ENCODE measurements around the gene NEK9. TPM values are rescaled to one million over a fixed set of nuclear protein-coding genes. Genes with fewer than 3 reads are reported as not detected.

The NEK9 gene
- total and polyA plus RNA-seq, 10 of the 15 experiments (the other 5 are each of a cell fraction or from before 2014, with no cell fraction given): 6.0 to 78.8 (median 44.7) TPM

- TF ChIP-seq RCOR1 (conservative IDR thresholded peaks at IDR 0.05; ENCODE audit: low read depth, low read length): 0 out of 2 replicates have a peak, but pooled peaks have one; percentile 15
- peak; percentile 69 for TF ChIP-seq HCFC1 (IDR thresholded peaks at IDR 0.05; ENCODE audit: low read length)
- no peak for TF ChIP-seq TARDBP (IDR thresholded peaks at IDR 0.05; ENCODE audit: borderline replicate concordance)
- TF ChIP-seq, protein P1, sequence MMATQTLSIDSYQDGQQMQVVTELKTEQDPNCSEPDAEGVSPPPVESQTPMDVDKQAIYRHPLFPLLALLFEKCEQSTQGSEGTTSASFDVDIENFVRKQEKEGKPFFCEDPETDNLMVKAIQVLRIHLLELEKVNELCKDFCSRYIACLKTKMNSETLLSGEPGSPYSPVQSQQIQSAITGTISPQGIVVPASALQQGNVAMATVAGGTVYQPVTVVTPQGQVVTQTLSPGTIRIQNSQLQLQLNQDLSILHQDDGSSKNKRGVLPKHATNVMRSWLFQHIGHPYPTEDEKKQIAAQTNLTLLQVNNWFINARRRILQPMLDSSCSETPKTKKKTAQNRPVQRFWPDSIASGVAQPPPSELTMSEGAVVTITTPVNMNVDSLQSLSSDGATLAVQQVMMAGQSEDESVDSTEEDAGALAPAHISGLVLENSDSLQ (IDR thresholded peaks at IDR 0.05): peak; percentile 35; the same call in 1 of the 2 replicates
- peak; percentile 90 for TF ChIP-seq POLR2AphosphoS5 (IDR thresholded peaks at IDR 0.05; ENCODE audit: low read length)
- no peak for TF ChIP-seq NFYB (IDR thresholded peaks at IDR 0.05; ENCODE audit: insufficient read depth, low read depth, low read length)
- TF ChIP-seq, protein P2, sequence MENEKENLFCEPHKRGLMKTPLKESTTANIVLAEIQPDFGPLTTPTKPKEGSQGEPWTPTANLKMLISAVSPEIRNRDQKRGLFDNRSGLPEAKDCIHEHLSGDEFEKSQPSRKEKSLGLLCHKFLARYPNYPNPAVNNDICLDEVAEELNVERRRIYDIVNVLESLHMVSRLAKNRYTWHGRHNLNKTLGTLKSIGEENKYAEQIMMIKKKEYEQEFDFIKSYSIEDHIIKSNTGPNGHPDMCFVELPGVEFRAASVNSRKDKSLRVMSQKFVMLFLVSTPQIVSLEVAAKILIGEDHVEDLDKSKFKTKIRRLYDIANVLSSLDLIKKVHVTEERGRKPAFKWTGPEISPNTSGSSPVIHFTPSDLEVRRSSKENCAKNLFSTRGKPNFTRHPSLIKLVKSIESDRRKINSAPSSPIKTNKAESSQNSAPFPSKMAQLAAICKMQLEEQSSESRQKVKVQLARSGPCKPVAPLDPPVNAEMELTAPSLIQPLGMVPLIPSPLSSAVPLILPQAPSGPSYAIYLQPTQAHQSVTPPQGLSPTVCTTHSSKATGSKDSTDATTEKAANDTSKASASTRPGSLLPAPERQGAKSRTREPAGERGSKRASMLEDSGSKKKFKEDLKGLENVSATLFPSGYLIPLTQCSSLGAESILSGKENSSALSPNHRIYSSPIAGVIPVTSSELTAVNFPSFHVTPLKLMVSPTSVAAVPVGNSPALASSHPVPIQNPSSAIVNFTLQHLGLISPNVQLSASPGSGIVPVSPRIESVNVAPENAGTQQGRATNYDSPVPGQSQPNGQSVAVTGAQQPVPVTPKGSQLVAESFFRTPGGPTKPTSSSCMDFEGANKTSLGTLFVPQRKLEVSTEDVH (IDR thresholded peaks at IDR 0.05; ENCODE audit: low read depth, partially characterized antibody): peak; percentile 71
- TF ChIP-seq ZNF274 (IDR thresholded peaks at IDR 0.05; ENCODE audit: insufficient read depth, insufficient read length): no peak
- TF ChIP-seq RB1 (IDR thresholded peaks at IDR 0.05; ENCODE audit: borderline replicate concordance): peak; percentile 32; the same call in 1 of the 2 replicates
- TF ChIP-seq ZZZ3 (IDR thresholded peaks at IDR 0.05; ENCODE audit: control insufficient read depth, insufficient read length, low read depth): no peak
- TF ChIP-seq SRF (IDR thresholded peaks at IDR 0.05; ENCODE audit: low read depth in 2 of 2, low read length in 2 of 2): no peak
- TF ChIP-seq, protein P3, sequence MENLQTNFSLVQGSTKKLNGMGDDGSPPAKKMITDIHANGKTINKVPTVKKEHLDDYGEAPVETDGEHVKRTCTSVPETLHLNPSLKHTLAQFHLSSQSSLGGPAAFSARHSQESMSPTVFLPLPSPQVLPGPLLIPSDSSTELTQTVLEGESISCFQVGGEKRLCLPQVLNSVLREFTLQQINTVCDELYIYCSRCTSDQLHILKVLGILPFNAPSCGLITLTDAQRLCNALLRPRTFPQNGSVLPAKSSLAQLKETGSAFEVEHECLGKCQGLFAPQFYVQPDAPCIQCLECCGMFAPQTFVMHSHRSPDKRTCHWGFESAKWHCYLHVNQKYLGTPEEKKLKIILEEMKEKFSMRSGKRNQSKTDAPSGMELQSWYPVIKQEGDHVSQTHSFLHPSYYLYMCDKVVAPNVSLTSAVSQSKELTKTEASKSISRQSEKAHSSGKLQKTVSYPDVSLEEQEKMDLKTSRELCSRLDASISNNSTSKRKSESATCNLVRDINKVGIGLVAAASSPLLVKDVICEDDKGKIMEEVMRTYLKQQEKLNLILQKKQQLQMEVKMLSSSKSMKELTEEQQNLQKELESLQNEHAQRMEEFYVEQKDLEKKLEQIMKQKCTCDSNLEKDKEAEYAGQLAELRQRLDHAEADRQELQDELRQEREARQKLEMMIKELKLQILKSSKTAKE (IDR thresholded peaks at IDR 0.05; ENCODE audit: low read depth, poor library complexity, severe bottlenecking): no peak
- TF ChIP-seq SUPT20H (IDR thresholded peaks at IDR 0.05; ENCODE audit: borderline replicate concordance, control insufficient read depth, low read depth, low read length): no peak
- no peak for TF ChIP-seq TCF7 (IDR thresholded peaks at IDR 0.05; ENCODE audit: borderline replicate concordance)
- TF ChIP-seq CHD2 (IDR thresholded peaks at IDR 0.05; ENCODE audit: borderline replicate concordance, low read depth, low read length): 0 out of 2 replicates have a peak, but pooled peaks have one; percentile 59
- peak; percentile 86 for TF ChIP-seq IKZF1 (conservative IDR thresholded peaks at IDR 0.05)
- peak; percentile 84 for TF ChIP-seq NR2C2 (IDR thresholded peaks at IDR 0.05; ENCODE audit: borderline replicate concordance, control insufficient read depth, insufficient read length, low read depth)
- TF ChIP-seq GATAD2B (conservative IDR thresholded peaks at IDR 0.05; ENCODE audit: low read depth): peak; percentile 90; the same call in 1 of the 2 replicates
- TF ChIP-seq MXI1 (IDR thresholded peaks at IDR 0.05; ENCODE audit: low read depth, low read length): peak; percentile 37
- TF ChIP-seq BMI1 (IDR thresholded peaks at IDR 0.05; ENCODE audit: borderline replicate concordance): no peak
- TF ChIP-seq TAF1 (IDR thresholded peaks at IDR 0.05; ENCODE audit: borderline replicate concordance, low read depth, low read length): peak; percentile 90
- 0 out of 2 replicates have a peak, but pooled peaks have one; percentile 32 for TF ChIP-seq ZBED1 (IDR thresholded peaks at IDR 0.05; ENCODE audit: borderline replicate concordance)
Measured at GRCh38 chr14:75126679-75127473, at the start of gene NEK9 (continued).
